DND-41 (cell line): ENCODE results near the gene HTRA3.

Experiments
- ATAC-seq: fragments of 200-7000 bp; cut with Tn5 transposase; 3 replicates; pipeline ENCODE4 v1.9.1; 2021; ENCODE audit warnings: low read depth; ENCODE audit not compliant: insufficient read depth
- DNase-seq: peaks from one replicate; pipeline ENCODE4 v3.0.0-alpha.2; 2020
- H2AFZ ChIP-seq: 2 replicates; pipeline ENCODE4 v1.6.0; 2012; ENCODE audit warnings: low read depth, low read length
- H3K27ac ChIP-seq: 2 replicates; pipeline ENCODE4 v1.5.1; 2012; ENCODE audit warnings: low read length, inconsistent platforms
- H3K27me3 ChIP-seq: fragments of 200-600 bp; sonication (generic); 2 replicates; pipeline ENCODE4 v1.6.0; 2012; ENCODE audit warnings: low read length, mild to moderate bottlenecking, inconsistent platforms; ENCODE audit not compliant: insufficient read depth, poor library complexity
- H3K36me3 ChIP-seq: 2 replicates; pipeline ENCODE4 v1.5.1; 2012; ENCODE audit warnings: low read length, inconsistent platforms; ENCODE audit not compliant: insufficient read depth
- H3K4me1 ChIP-seq: 2 replicates; pipeline ENCODE4 v1.5.1; 2012; ENCODE audit warnings: mild to moderate bottlenecking, low read length; ENCODE audit not compliant: insufficient read depth
- H3K4me2 ChIP-seq: 2 replicates; pipeline ENCODE4 v1.6.0; 2012; ENCODE audit warnings: mild to moderate bottlenecking, moderate library complexity, low read length, inconsistent platforms; ENCODE audit not compliant: insufficient read depth
- H3K4me3 ChIP-seq, 2 experiments: fragments of 200-600 bp in 1 of 2; shearing (Covaris generic) in 1 of 2; 2 replicates each; pipeline ENCODE4 v1.5.1; 2012 to 2016; ENCODE audit warnings: inconsistent platforms in 2 of 2, low read length in 2 of 2, mild to moderate bottlenecking in 2 of 2, low read depth in 1 of 2, moderate library complexity in 1 of 2
- H3K79me2 ChIP-seq: 2 replicates; pipeline ENCODE4 v1.6.0; 2012; ENCODE audit warnings: low read length, inconsistent platforms; ENCODE audit not compliant: insufficient read depth
- H3K9ac ChIP-seq: 2 replicates; pipeline ENCODE4 v1.6.0; 2012; ENCODE audit warnings: low read depth, mild to moderate bottlenecking, inconsistent platforms, low read length, moderate library complexity
- H3K9me3 ChIP-seq: 2 replicates; pipeline ENCODE4 v1.5.1; 2012; ENCODE audit warnings: low read length, moderate library complexity, mild to moderate bottlenecking, inconsistent platforms; ENCODE audit not compliant: insufficient read depth, severe bottlenecking
- H4K20me1 ChIP-seq: 2 replicates; pipeline ENCODE4 v1.6.0; 2012; ENCODE audit warnings: low read length; ENCODE audit not compliant: insufficient read depth
- CTCF ChIP-seq: IDR thresholded peaks from 2 replicates; pipeline ENCODE4 v1.5.1; 2012; ENCODE audit warnings: borderline replicate concordance, low read length, moderate library complexity, mild to moderate bottlenecking; ENCODE audit not compliant: poor library complexity, severe bottlenecking; ENCODE audit errors: extremely low read depth
- EZH2 ChIP-seq: IDR thresholded peaks from 3 replicates; pipeline ENCODE4 v1.6.1; 2012; ENCODE audit warnings: borderline replicate concordance, low read depth, mild to moderate bottlenecking, moderate library complexity, low read length, inconsistent platforms; ENCODE audit not compliant: severe bottlenecking

Gene HTRA3

GRCh38 chr4:8303081-8303480 lies 33.5 kb downstream of the HTRA3 start:
- H4K20me1 ChIP-seq = 0 out of 2 replicates have a peak, but pooled peaks cover 3% of the 10 kb centered on the region
- H3K27me3 ChIP-seq = peaks cover 5% of the 10 kb centered on the region
- no peak overlapping the region for H3K4me2 ChIP-seq
- no peak overlapping the region for H3K9ac ChIP-seq
- TF ChIP-seq EZH2 = no peak
- H2AFZ ChIP-seq = no peak overlapping the region
- no peak overlapping the region for H3K27ac ChIP-seq
- H3K4me3 ChIP-seq = no peak overlapping the region
- no peaks in the 10 kb centered on the region for H3K79me2 ChIP-seq
- H3K4me1 ChIP-seq = no peaks in the 10 kb centered on the region
- no peaks in the 10 kb centered on the region for H3K9me3 ChIP-seq
- no peak for DNase-seq
- ATAC-seq = no peak
- no peaks in the 10 kb centered on the region for H3K36me3 ChIP-seq

- Histone ChIP-seq H3K36me3 (no peaks in the 10 kb centered on the region), H3K9ac (no peak overlapping the region), H3K9me3 (no peaks in the 10 kb centered on the region), H3K27ac (no peak overlapping the region), H4K20me1 (0 out of 2 replicates have a peak, but pooled peaks cover 3% of the 10 kb centered on the region), H3K79me2 (no peaks in the 10 kb centered on the region), H3K27me3 (peaks cover 5% of the 10 kb centered on the region), H3K4me2 (no peak overlapping the region), H3K4me3 (no peak overlapping the region), H3K4me1 (no peaks in the 10 kb centered on the region), H2AFZ (no peak overlapping the region)
- DNase-seq (no peak), ATAC-seq (no peak)
- TF ChIP-seq EZH2 = no peak
- TF ChIP-seq CTCF = no peak
Observed at GRCh38 chr4:8303485-8304281, 34.1 kb downstream of the HTRA3 start.

- ATAC-seq = no peak
- no peak for DNase-seq
Observed at GRCh38 chr4:8304827-8305695, 35.5 kb downstream of the HTRA3 start.

More at GRCh38 chr4:8304827-8305695, 35.5 kb downstream of the HTRA3 start:
- Histone ChIP-seq H3K4me3 (no peak overlapping the region), H3K36me3 (no peaks in the 10 kb centered on the region), H2AFZ (no peak overlapping the region), H3K27me3 (no peaks in the 10 kb centered on the region), H3K4me2 (no peak overlapping the region), H4K20me1 (0 out of 2 replicates have a peak, but pooled peaks cover 3% of the 10 kb centered on the region), H3K4me1 (no peaks in the 10 kb centered on the region), H3K27ac (no peak overlapping the region), H3K9me3 (no peaks in the 10 kb centered on the region), H3K9ac (no peak overlapping the region), H3K79me2 (no peaks in the 10 kb centered on the region)
- TF ChIP-seq CTCF (no peak), EZH2 (no peak)
